ENCODE measurements around the gene SH3GLB2. TPM values are rescaled to one million over a fixed set of nuclear protein-coding genes. Genes with fewer than 3 reads are reported as not detected.

SH3GLB2 gene
- total and polyA plus RNA-seq, 4 donors: 5.0 to 26.9 (median 18.3) TPM

DNA sequence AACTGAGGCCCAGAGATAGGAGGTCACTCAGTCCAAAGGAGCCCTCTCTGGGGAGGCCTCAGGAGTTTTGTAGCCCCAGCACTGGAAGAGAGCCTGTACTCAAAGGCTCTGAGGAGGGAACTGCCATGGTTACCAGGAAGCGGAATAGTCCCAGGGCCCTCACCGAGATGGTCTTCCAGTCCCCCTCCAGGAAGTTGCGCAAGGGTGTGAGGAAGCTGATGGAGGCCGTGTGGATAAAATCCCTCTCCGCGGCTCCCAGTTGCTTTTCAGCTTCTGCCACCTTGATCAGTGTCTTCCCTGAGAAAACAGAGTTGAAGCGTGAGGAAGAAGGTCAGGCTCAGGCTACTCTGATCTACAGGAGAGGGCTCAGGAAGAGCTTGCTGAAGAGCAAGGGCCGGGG lies 13.5 kb downstream of the SH3GLB2 start:
- no peak for TF ChIP-seq EGR1 (IDR thresholded peaks at IDR 0.05; ENCODE audit: low read depth in 2 of 2)
- TF ChIP-seq, protein P1, sequence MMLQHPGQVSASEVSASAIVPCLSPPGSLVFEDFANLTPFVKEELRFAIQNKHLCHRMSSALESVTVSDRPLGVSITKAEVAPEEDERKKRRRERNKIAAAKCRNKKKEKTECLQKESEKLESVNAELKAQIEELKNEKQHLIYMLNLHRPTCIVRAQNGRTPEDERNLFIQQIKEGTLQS (IDR thresholded peaks at IDR 0.05): no peak
- no peak overlapping the region for H3K4me3 ChIP-seq (ENCODE audit: low read depth in 1 of 3, low read length in 3 of 3)
- no peak overlapping the region for H3K9ac ChIP-seq (ENCODE audit: low read depth in 1 of 2, low read length in 2 of 2)
- no peaks in the 10 kb centered on the region for H3K27me3 ChIP-seq (ENCODE audit: control insufficient read depth in 4 of 4, insufficient read depth in 4 of 4, low read length in 3 of 4)
- no peaks in the 10 kb centered on the region for H3K4me1 ChIP-seq (ENCODE audit: control insufficient read depth in 4 of 4, insufficient read depth in 4 of 4, low read length in 3 of 4)
- no peak overlapping the region for H3K27ac ChIP-seq (ENCODE audit: low read depth in 1 of 2, low read length in 2 of 2)
- DNase-seq (ENCODE audit: low spot score): no peak
- 87% methylated on average over 8 of the region's 8 CpGs for WGBS
- H3K9me3 ChIP-seq (ENCODE audit: control insufficient read depth in 4 of 4, low read length in 3 of 4): no peaks in the 10 kb centered on the region
- peaks cover 0 to 17% (median 5%) of the 10 kb centered on the region in 4 donors for H3K36me3 ChIP-seq (ENCODE audit: control insufficient read depth in 4 of 4, insufficient read depth in 3 of 4, low read depth in 1 of 4, low read length in 3 of 4)

DNA sequence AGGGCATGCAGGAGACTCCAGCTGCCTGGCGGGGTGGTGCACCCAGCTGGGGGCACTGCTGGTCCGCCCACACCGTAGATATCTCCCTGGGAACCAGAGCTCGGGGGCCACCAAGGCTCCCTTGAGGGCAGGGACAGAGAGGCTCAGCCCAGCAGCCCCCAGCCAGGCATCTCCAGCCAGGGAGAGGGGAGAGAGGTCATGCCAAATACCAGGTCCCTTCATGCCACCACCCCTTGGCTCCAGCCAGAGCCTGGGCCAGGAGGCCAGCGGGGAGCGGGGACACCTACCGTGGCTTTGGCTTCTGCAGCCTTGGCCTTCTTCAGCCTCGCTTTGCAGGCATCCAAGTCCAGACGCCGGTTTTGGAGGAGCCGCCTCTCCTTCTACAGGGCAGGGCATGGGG lies 14.0 kb downstream of the SH3GLB2 start:
- Histone ChIP-seq H3K9me3 (ENCODE audit: control insufficient read depth in 4 of 4, low read length in 3 of 4) (no peaks in the 10 kb centered on the region), H3K9ac (ENCODE audit: low read depth in 1 of 2, low read length in 2 of 2) (no peak overlapping the region), H3K4me3 (ENCODE audit: low read depth in 1 of 3, low read length in 3 of 3) (no peak overlapping the region), H3K36me3 (ENCODE audit: control insufficient read depth in 4 of 4, insufficient read depth in 3 of 4, low read depth in 1 of 4, low read length in 3 of 4) (peaks cover 0 to 17% (median 3%) of the 10 kb centered on the region in 4 donors), H3K27me3 (ENCODE audit: control insufficient read depth in 4 of 4, insufficient read depth in 4 of 4, low read length in 3 of 4) (no peaks in the 10 kb centered on the region), H3K4me1 (ENCODE audit: control insufficient read depth in 4 of 4, insufficient read depth in 4 of 4, low read length in 3 of 4) (no peaks in the 10 kb centered on the region), H3K27ac (ENCODE audit: low read depth in 1 of 2, low read length in 2 of 2) (no peak overlapping the region)
- 97% methylated on average over 11 of the region's 11 CpGs for WGBS
- no peak for DNase-seq (ENCODE audit: low spot score)
- no peak for TF ChIP-seq SP1 (IDR thresholded peaks at IDR 0.05)
- TF ChIP-seq NR2F2 (IDR thresholded peaks at IDR 0.05): no peak
- TF ChIP-seq FOXA1 (IDR thresholded peaks at IDR 0.05): no peak

DNA sequence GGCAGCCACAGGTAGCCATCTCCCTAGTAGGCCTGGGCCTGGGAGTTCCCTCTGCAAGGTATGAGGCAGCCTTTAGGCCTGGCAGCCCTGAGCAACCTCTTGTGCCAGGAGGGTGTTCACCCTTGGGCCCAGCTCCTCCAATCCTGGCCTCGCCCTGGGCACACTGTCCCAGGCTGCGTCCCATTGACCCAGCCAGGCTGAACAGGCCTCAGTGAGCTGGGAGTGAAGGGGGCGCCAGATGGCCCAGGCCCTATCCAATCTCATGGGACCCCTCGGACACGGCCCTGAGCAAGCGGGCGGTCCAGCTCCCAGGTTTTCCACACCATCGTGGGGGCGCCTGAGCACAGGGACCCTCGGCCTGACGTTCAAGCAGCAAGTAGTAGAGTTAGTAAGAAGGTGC lies 14.5 kb downstream of the SH3GLB2 start:
- DNase-seq (ENCODE audit: low spot score): no peak
- Histone ChIP-seq H3K9ac (ENCODE audit: low read depth in 1 of 2, low read length in 2 of 2) (no peak overlapping the region), H3K9me3 (ENCODE audit: control insufficient read depth in 4 of 4, low read length in 3 of 4) (no peaks in the 10 kb centered on the region), H3K4me3 (ENCODE audit: low read depth in 1 of 3, low read length in 3 of 3) (no peak overlapping the region), H3K27ac (ENCODE audit: low read depth in 1 of 2, low read length in 2 of 2) (no peak overlapping the region), H3K27me3 (ENCODE audit: control insufficient read depth in 4 of 4, insufficient read depth in 4 of 4, low read length in 3 of 4) (no peaks in the 10 kb centered on the region), H3K4me1 (ENCODE audit: control insufficient read depth in 4 of 4, insufficient read depth in 4 of 4, low read length in 3 of 4) (peaks cover 0 to 2% (median under 1%) of the 10 kb centered on the region in 4 donors), H3K36me3 (ENCODE audit: control insufficient read depth in 4 of 4, insufficient read depth in 3 of 4, low read depth in 1 of 4, low read length in 3 of 4) (peaks cover 0 to 17% (median 3%) of the 10 kb centered on the region in 4 donors)
- 95% methylated on average over 11 of the region's 11 CpGs for WGBS
- TF ChIP-seq EGR1 (IDR thresholded peaks at IDR 0.05; ENCODE audit: low read depth in 2 of 2) (no peak), GABPA (IDR thresholded peaks at IDR 0.05 in 1 of 2, conservative IDR thresholded peaks at IDR 0.05 in 1 of 2) (no peak), YY1 (IDR thresholded peaks at IDR 0.05) (no peak), RAD21 (IDR thresholded peaks at IDR 0.05) (no peak), RXRA (IDR thresholded peaks at IDR 0.05) (no peak), FOXA1 (IDR thresholded peaks at IDR 0.05) (no peak), TAF1 (conservative IDR thresholded peaks at IDR 0.05) (no peak), FOXA2 (IDR thresholded peaks at IDR 0.05) (no peak), JUND (IDR thresholded peaks at IDR 0.05) (no peak), NR2F2 (IDR thresholded peaks at IDR 0.05) (no peak), HNF4G (IDR thresholded peaks at IDR 0.05) (no peak), HNF4A (conservative IDR thresholded peaks at IDR 0.05) (no peak), SP1 (IDR thresholded peaks at IDR 0.05) (no peak)
- TF ChIP-seq, protein P2, sequence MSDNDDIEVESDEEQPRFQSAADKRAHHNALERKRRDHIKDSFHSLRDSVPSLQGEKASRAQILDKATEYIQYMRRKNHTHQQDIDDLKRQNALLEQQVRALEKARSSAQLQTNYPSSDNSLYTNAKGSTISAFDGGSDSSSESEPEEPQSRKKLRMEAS (IDR thresholded peaks at IDR 0.05): no peak
- TF ChIP-seq, protein P3, sequence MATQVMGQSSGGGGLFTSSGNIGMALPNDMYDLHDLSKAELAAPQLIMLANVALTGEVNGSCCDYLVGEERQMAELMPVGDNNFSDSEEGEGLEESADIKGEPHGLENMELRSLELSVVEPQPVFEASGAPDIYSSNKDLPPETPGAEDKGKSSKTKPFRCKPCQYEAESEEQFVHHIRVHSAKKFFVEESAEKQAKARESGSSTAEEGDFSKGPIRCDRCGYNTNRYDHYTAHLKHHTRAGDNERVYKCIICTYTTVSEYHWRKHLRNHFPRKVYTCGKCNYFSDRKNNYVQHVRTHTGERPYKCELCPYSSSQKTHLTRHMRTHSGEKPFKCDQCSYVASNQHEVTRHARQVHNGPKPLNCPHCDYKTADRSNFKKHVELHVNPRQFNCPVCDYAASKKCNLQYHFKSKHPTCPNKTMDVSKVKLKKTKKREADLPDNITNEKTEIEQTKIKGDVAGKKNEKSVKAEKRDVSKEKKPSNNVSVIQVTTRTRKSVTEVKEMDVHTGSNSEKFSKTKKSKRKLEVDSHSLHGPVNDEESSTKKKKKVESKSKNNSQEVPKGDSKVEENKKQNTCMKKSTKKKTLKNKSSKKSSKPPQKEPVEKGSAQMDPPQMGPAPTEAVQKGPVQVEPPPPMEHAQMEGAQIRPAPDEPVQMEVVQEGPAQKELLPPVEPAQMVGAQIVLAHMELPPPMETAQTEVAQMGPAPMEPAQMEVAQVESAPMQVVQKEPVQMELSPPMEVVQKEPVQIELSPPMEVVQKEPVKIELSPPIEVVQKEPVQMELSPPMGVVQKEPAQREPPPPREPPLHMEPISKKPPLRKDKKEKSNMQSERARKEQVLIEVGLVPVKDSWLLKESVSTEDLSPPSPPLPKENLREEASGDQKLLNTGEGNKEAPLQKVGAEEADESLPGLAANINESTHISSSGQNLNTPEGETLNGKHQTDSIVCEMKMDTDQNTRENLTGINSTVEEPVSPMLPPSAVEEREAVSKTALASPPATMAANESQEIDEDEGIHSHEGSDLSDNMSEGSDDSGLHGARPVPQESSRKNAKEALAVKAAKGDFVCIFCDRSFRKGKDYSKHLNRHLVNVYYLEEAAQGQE (IDR thresholded peaks at IDR 0.05): no peak
- TF ChIP-seq, protein P4, sequence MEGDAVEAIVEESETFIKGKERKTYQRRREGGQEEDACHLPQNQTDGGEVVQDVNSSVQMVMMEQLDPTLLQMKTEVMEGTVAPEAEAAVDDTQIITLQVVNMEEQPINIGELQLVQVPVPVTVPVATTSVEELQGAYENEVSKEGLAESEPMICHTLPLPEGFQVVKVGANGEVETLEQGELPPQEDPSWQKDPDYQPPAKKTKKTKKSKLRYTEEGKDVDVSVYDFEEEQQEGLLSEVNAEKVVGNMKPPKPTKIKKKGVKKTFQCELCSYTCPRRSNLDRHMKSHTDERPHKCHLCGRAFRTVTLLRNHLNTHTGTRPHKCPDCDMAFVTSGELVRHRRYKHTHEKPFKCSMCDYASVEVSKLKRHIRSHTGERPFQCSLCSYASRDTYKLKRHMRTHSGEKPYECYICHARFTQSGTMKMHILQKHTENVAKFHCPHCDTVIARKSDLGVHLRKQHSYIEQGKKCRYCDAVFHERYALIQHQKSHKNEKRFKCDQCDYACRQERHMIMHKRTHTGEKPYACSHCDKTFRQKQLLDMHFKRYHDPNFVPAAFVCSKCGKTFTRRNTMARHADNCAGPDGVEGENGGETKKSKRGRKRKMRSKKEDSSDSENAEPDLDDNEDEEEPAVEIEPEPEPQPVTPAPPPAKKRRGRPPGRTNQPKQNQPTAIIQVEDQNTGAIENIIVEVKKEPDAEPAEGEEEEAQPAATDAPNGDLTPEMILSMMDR (IDR thresholded peaks at IDR 0.05; ENCODE audit: low read depth, low read length, missing input control): no peak
- TF ChIP-seq, protein P5, sequence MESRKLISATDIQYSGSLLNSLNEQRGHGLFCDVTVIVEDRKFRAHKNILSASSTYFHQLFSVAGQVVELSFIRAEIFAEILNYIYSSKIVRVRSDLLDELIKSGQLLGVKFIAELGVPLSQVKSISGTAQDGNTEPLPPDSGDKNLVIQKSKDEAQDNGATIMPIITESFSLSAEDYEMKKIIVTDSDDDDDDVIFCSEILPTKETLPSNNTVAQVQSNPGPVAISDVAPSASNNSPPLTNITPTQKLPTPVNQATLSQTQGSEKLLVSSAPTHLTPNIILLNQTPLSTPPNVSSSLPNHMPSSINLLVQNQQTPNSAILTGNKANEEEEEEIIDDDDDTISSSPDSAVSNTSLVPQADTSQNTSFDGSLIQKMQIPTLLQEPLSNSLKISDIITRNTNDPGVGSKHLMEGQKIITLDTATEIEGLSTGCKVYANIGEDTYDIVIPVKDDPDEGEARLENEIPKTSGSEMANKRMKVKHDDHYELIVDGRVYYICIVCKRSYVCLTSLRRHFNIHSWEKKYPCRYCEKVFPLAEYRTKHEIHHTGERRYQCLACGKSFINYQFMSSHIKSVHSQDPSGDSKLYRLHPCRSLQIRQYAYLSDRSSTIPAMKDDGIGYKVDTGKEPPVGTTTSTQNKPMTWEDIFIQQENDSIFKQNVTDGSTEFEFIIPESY (IDR thresholded peaks at IDR 0.05): no peak
- TF ChIP-seq, protein P1 (IDR thresholded peaks at IDR 0.05): no peak

Data from liver (tissue), 9 donors.